ENCODE data around the gene RFC2. TPM values are rescaled to one million over a fixed set of nuclear protein-coding genes. Genes with fewer than 3 reads are reported as not detected.

Gene RFC2
- total RNA-seq, 3 donors from 2014 or later (not counting 1 experiment from before 2014, with no cell fraction given) = 16.9 to 26.5 (median 20.5) TPM

DNA sequence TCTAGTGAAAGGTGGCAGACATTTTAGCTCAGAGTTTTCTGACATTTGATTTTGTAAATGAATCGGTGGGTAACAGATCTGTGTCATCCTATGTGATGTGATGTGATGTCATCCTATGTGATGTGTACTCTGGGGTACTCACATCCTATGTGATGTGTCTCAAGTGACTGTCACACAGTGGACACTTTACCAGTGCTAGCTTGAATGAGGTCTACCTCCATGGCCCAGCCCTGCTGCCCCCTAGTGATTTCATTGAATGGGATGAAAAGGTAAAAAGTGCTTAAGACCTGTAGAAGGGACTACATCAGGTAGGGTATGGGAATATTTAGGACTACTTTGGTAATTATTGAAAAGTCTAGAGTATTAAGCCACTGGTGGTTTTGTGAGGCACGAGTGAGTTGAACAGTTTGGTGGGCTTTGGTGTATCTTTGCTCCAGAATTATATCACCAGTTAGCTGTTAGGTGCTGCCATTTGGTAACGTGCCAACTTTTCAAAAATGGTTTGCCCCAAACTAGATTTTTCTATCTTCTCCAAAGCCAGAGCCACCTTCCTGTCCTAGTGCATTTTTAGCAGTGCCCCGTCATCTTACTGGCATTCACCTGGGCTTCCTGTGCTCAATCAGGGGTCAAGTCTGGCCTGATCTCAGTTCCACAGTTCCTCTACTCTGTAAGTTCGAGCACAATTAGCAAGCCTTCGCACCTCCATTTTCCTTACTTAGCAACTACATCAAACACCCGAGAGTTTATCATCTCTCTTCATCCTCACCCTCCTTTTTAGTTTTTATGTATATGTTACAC lies 70.3 kb downstream of the RFC2 start:
- Mint-ChIP-seq H3K27ac (peak overlapping the region; percentile 69 to 85), H3K27me3 (ENCODE audit: low read depth in 2 of 2) (no peaks in the 10 kb centered on the region), H3K4me1 (peaks cover 83 to 93% of the 10 kb centered on the region in 2 donors), H3K9me3 (no peaks in the 10 kb centered on the region), H3K4me3 (peak overlapping the region; percentile 49), H3K36me3 (peaks cover 4% of the 10 kb centered on the region)
- H3K27ac ChIP-seq (ENCODE audit: low read length) = peak overlapping the region; percentile 14
- H3K4me3 ChIP-seq (ENCODE audit: low read length) = no peak overlapping the region
- peaks cover 47% of the 10 kb centered on the region for H3K4me1 ChIP-seq (ENCODE audit: control insufficient read depth, insufficient read depth, low read length)
- H3K9me3 ChIP-seq (ENCODE audit: control insufficient read depth, insufficient read depth, low read length) = no peaks in the 10 kb centered on the region
- peak in 1 of 2 donors; percentile 48 for DNase-seq
- intact Hi-C loops (cut with micrococcal nuclease) = no loop called here
- TF ChIP-seq, protein P1, sequence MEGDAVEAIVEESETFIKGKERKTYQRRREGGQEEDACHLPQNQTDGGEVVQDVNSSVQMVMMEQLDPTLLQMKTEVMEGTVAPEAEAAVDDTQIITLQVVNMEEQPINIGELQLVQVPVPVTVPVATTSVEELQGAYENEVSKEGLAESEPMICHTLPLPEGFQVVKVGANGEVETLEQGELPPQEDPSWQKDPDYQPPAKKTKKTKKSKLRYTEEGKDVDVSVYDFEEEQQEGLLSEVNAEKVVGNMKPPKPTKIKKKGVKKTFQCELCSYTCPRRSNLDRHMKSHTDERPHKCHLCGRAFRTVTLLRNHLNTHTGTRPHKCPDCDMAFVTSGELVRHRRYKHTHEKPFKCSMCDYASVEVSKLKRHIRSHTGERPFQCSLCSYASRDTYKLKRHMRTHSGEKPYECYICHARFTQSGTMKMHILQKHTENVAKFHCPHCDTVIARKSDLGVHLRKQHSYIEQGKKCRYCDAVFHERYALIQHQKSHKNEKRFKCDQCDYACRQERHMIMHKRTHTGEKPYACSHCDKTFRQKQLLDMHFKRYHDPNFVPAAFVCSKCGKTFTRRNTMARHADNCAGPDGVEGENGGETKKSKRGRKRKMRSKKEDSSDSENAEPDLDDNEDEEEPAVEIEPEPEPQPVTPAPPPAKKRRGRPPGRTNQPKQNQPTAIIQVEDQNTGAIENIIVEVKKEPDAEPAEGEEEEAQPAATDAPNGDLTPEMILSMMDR (IDR thresholded peaks at IDR 0.05) = no peak
- peaks cover 16% of the 10 kb centered on the region for H3K36me3 ChIP-seq (ENCODE audit: control insufficient read depth, insufficient read depth, low read length)
- WGBS (ENCODE audit: insufficient coverage) = 49% methylated on average over 7 of the region's 7 CpGs
- peak; percentile 67 to 89 (median 72) for ATAC-seq
- H3K27me3 ChIP-seq (ENCODE audit: control insufficient read depth, insufficient read depth, low read length) = no peaks in the 10 kb centered on the region

DNA sequence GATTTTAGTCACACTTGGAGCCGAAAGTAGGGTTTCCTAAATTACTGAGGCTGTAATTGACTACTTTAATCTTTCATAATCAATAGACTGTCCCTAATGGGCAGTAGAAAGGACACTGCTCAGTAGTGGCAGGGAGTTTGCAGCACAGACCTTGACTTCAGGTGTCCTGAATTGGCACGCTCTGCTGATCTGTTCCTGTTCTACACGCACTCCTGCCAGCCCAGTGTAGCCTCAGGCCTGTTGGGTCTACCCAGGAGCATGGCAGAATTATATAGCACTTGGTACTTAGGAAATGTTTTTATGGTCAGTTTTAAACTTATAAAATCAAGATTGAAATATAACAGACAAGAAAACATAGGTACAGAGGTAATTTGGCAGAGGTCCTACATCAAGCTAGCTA lies 71.1 kb downstream of the RFC2 start:
- intact Hi-C loops (cut with micrococcal nuclease) = no loop called here
- H3K27ac Mint-ChIP-seq = peak overlapping the region; percentile 69 to 85
- Histone ChIP-seq H3K27ac (ENCODE audit: low read length) (peak overlapping the region; percentile 6), H3K4me3 (ENCODE audit: low read length) (no peak overlapping the region), H3K4me1 (ENCODE audit: control insufficient read depth, insufficient read depth, low read length) (peaks cover 50% of the 10 kb centered on the region), H3K9me3 (ENCODE audit: control insufficient read depth, insufficient read depth, low read length) (no peaks in the 10 kb centered on the region), H3K27me3 (ENCODE audit: control insufficient read depth, insufficient read depth, low read length) (no peaks in the 10 kb centered on the region), H3K36me3 (ENCODE audit: control insufficient read depth, insufficient read depth, low read length) (peaks cover 8% of the 10 kb centered on the region)
- H3K4me1 Mint-ChIP-seq = peaks cover 81 to 91% of the 10 kb centered on the region in 2 donors
- peak overlapping the region; percentile 14 for H3K4me3 Mint-ChIP-seq
- peak in 1 of 2 donors; percentile 7 for DNase-seq
- H3K9me3 Mint-ChIP-seq = no peaks in the 10 kb centered on the region
- 77% methylated on average over 3 of the region's 3 CpGs for WGBS (ENCODE audit: insufficient coverage)
- no peaks in the 10 kb centered on the region for H3K27me3 Mint-ChIP-seq (ENCODE audit: low read depth in 2 of 2)
- TF ChIP-seq, protein P1 (IDR thresholded peaks at IDR 0.05) = no peak
- ATAC-seq = peak in 2 of 3 donors; percentile 4 to 20
- no peaks in the 10 kb centered on the region for H3K36me3 Mint-ChIP-seq

DNA sequence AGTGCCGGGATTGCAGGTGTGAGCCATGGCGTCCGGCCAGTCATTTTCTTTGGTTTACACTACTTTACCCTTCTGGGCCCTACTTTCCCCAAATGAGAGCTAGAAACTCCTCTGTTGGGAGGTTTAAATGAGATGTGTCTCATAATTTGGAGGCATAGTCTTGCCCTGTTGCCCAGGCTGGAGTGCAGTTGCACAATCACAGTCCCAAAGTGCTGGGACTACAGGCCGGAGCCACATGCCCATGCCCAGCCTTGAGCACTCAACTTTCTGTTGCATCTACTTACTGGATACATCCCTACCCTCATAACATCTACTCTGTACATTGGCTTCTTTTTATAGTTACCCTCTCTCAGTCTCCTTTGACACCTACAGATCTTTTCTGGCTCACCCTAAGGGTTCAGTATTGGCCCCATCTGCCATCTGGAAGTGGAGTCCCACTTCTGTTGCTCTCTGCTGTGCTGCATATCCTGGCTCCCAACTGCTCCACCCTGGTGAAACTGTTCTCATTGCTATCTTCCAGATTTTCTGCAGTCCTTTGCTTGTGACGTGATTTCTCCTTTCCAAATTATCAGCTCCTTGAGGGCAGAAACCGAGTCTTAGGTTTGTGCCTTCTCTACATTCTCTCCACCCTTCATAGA lies 71.6 kb downstream of the RFC2 start:
- 91% methylated on average over 3 of the region's 6 CpGs for WGBS (ENCODE audit: insufficient coverage)

More for the DNA sequence above, 71.6 kb downstream of the RFC2 start:
- Histone ChIP-seq H3K27me3 (ENCODE audit: control insufficient read depth, insufficient read depth, low read length) (no peaks in the 10 kb centered on the region), H3K27ac (ENCODE audit: low read length) (peak overlapping the region; percentile 6), H3K36me3 (ENCODE audit: control insufficient read depth, insufficient read depth, low read length) (peaks cover 5% of the 10 kb centered on the region), H3K9me3 (ENCODE audit: control insufficient read depth, insufficient read depth, low read length) (no peaks in the 10 kb centered on the region), H3K4me1 (ENCODE audit: control insufficient read depth, insufficient read depth, low read length) (peaks cover 54% of the 10 kb centered on the region), H3K4me3 (ENCODE audit: low read length) (no peak overlapping the region)
- Mint-ChIP-seq H3K4me3 (peak overlapping the region; percentile 14), H3K4me1 (peaks cover 80 to 90% of the 10 kb centered on the region in 2 donors), H3K36me3 (no peaks in the 10 kb centered on the region), H3K27me3 (ENCODE audit: low read depth in 2 of 2) (no peaks in the 10 kb centered on the region), H3K9me3 (no peaks in the 10 kb centered on the region), H3K27ac (peak overlapping the region; percentile 69 to 85)
- intact Hi-C loops (cut with micrococcal nuclease) = no loop called here
- ATAC-seq (no peak), DNase-seq (no peak)
- TF ChIP-seq, protein P1 (IDR thresholded peaks at IDR 0.05) = no peak

Measured in natural killer cell (primary cell).